Measurements from ENCODE around the gene SLC16A7. TPM values are rescaled to one million over a fixed set of nuclear protein-coding genes. Genes with fewer than 3 reads are reported as not detected.

Gene SLC16A7
- total and polyA plus RNA-seq, 9 donors = 2.0 to 21.9 (median 13.7) TPM

GRCh38 chr12:59587710-59588109, 8.1 kb upstream of the SLC16A7 start:
- Histone ChIP-seq H3K4me3 (no peak overlapping the region), H3K36me3 (no peaks in the 10 kb centered on the region), H3K27me3 (no peaks in the 10 kb centered on the region), H3K4me1 (ENCODE audit: insufficient read depth) (peaks cover 2% of the 10 kb centered on the region), H3K27ac (no peak overlapping the region), H3K9me3 (no peaks in the 10 kb centered on the region)
- whole genome bisulfite sequencing, 3 donors = 42 to 50% (median 49%) methylated on average over 1 of the region's 1 CpG
- DNase-seq = no peak
- intact Hi-C loops (cut with DNase I) = no loop called here
- no peak for TF ChIP-seq EP300 (IDR thresholded peaks at IDR 0.05)
- TF ChIP-seq CTCF (IDR thresholded peaks at IDR 0.05) = no peak
- no peak for TF ChIP-seq POLR2A (IDR thresholded peaks at IDR 0.05)

GRCh38 chr12:59593761-59594160, 2.1 kb upstream of the SLC16A7 start:
- TF ChIP-seq POLR2A (IDR thresholded peaks at IDR 0.05) (no peak), EP300 (IDR thresholded peaks at IDR 0.05) (no peak), CTCF (IDR thresholded peaks at IDR 0.05) (no peak)
- no peaks in the 10 kb centered on the region for H3K9me3 ChIP-seq
- intact Hi-C loops (cut with DNase I) = no loop called here
- H3K27ac ChIP-seq = no peak overlapping the region
- H3K36me3 ChIP-seq = no peaks in the 10 kb centered on the region
- H3K4me1 ChIP-seq (ENCODE audit: insufficient read depth) = peaks cover 3% of the 10 kb centered on the region
- no peak overlapping the region for H3K4me3 ChIP-seq
- WGBS, 3 donors = 93 to 97% (median 95%) methylated on average over 1 of the region's 1 CpG
- no peak for DNase-seq
- H3K27me3 ChIP-seq = no peaks in the 10 kb centered on the region

- Histone ChIP-seq H3K4me1 (ENCODE audit: insufficient read depth) (peaks cover 3% of the 10 kb centered on the region), H3K36me3 (no peaks in the 10 kb centered on the region), H3K4me3 (peak overlapping the region; percentile 63), H3K27ac (peak overlapping the region in 1 of 2 donors; percentile 96), H3K27me3 (no peaks in the 10 kb centered on the region), H3K9me3 (no peaks in the 10 kb centered on the region)
- WGBS, 3 donors = 62 to 68% (median 62%) methylated on average over 4 of the region's 4 CpGs
- no peak for TF ChIP-seq CTCF (IDR thresholded peaks at IDR 0.05)
- TF ChIP-seq POLR2A (IDR thresholded peaks at IDR 0.05) = no peak
- no peak for TF ChIP-seq EP300 (IDR thresholded peaks at IDR 0.05)
- DNase-seq = no peak
- intact Hi-C loops (cut with DNase I) = no loop called here
Measured at GRCh38 chr12:59594943-59595500, 807 bp upstream of the SLC16A7 start.

- H3K4me3 ChIP-seq = peak overlapping the region; percentile 63
- H3K36me3 ChIP-seq = no peaks in the 10 kb centered on the region
- DNase-seq = no peak
- H3K4me1 ChIP-seq (ENCODE audit: insufficient read depth) = peaks cover 3% of the 10 kb centered on the region
- intact Hi-C loops (cut with DNase I) = no loop called here
- H3K9me3 ChIP-seq = no peaks in the 10 kb centered on the region
- no peaks in the 10 kb centered on the region for H3K27me3 ChIP-seq
- 0 to 1% (median 0%) methylated on average over 5 of the region's 5 CpGs for WGBS, 3 donors
- TF ChIP-seq POLR2A (IDR thresholded peaks at IDR 0.05) (no peak), EP300 (IDR thresholded peaks at IDR 0.05) (no peak), CTCF (IDR thresholded peaks at IDR 0.05) (no peak)
- peak overlapping the region; percentile 87 to 96 for H3K27ac ChIP-seq
Measured at GRCh38 chr12:59595565-59595882, 305 bp upstream of the SLC16A7 start.

Data from ovary (tissue), 9 donors.